ENCODE data around the gene JAM2. TPM values are rescaled to one million over a fixed set of nuclear protein-coding genes. Genes with fewer than 3 reads are reported as not detected.

The JAM2 gene
- total RNA-seq, 3 donors from 2014 or later (not counting 1 experiment from before 2014, with no cell fraction given), result 0.09 TPM; not detected in 2

- Mint-ChIP-seq H3K9me3 (no peaks in the 10 kb centered on the region), H3K27ac (no peak overlapping the region), H3K4me1 (no peaks in the 10 kb centered on the region), H3K27me3 (ENCODE audit: low read depth in 2 of 2) (peaks cover 0 to 6% of the 10 kb centered on the region in 2 donors), H3K36me3 (no peaks in the 10 kb centered on the region), H3K4me3 (no peak overlapping the region)
- Histone ChIP-seq H3K27ac (ENCODE audit: low read length) (no peak overlapping the region), H3K9me3 (ENCODE audit: control insufficient read depth, insufficient read depth, low read length) (no peaks in the 10 kb centered on the region), H3K27me3 (ENCODE audit: control insufficient read depth, insufficient read depth, low read length) (no peaks in the 10 kb centered on the region), H3K36me3 (ENCODE audit: control insufficient read depth, insufficient read depth, low read length) (no peaks in the 10 kb centered on the region), H3K4me3 (ENCODE audit: low read length) (no peak overlapping the region), H3K4me1 (ENCODE audit: control insufficient read depth, insufficient read depth, low read length) (no peaks in the 10 kb centered on the region)
- no peak for DNase-seq
- no peak for TF ChIP-seq CTCF (IDR thresholded peaks at IDR 0.05)
- intact Hi-C loops (cut with micrococcal nuclease), result no loop called here
- WGBS (ENCODE audit: insufficient coverage), result 61% methylated on average over 6 of the region's 7 CpGs
- ATAC-seq, result no peak
These were observed 10.1 kb downstream of the JAM2 start for GRCh38 chr21:25649146-25649545.

DNA sequence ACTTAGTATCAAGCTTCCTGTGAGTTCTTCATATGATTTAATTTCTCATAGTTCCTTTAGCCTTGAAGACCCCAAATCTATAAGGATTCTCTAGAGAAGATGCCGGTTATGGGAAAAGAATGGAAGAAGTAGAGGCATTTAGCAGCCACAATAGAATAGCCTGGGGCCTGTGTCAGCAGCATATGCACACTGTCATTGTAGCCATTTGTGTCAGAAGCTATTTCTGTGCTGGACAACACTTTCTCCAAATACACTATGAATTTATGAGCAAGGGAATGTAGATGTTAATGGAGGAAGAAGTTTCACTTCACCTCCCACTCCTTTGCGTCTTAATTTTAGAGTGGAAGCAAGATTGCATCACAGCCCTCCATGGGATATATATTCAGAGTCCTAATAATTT is 17.4 kb downstream of the JAM2 start:
- intact Hi-C loops (cut with micrococcal nuclease), result no loop called here
- no peaks in the 10 kb centered on the region for H3K9me3 ChIP-seq (ENCODE audit: control insufficient read depth, insufficient read depth, low read length)
- peaks cover 0 to 2% of the 10 kb centered on the region in 2 donors for H3K9me3 Mint-ChIP-seq
- no peaks in the 10 kb centered on the region for H3K4me1 Mint-ChIP-seq
- no peak for DNase-seq
- TF ChIP-seq CTCF (IDR thresholded peaks at IDR 0.05), result no peak
- H3K27ac ChIP-seq (ENCODE audit: low read length), result no peak overlapping the region
- H3K4me3 Mint-ChIP-seq, result no peak overlapping the region
- no peaks in the 10 kb centered on the region for H3K36me3 ChIP-seq (ENCODE audit: control insufficient read depth, insufficient read depth, low read length)
- H3K4me1 ChIP-seq (ENCODE audit: control insufficient read depth, insufficient read depth, low read length), result no peaks in the 10 kb centered on the region
- H3K36me3 Mint-ChIP-seq, result no peaks in the 10 kb centered on the region
- no peak for ATAC-seq
- 100% methylated on average over 1 of the region's 2 CpGs for WGBS (ENCODE audit: insufficient coverage)
- H3K27me3 Mint-ChIP-seq (ENCODE audit: low read depth in 2 of 2), result peaks cover 6 to 8% of the 10 kb centered on the region in 2 donors
- no peak overlapping the region for H3K27ac Mint-ChIP-seq
- no peaks in the 10 kb centered on the region for H3K27me3 ChIP-seq (ENCODE audit: control insufficient read depth, insufficient read depth, low read length)
- no peak overlapping the region for H3K4me3 ChIP-seq (ENCODE audit: low read length)

DNA sequence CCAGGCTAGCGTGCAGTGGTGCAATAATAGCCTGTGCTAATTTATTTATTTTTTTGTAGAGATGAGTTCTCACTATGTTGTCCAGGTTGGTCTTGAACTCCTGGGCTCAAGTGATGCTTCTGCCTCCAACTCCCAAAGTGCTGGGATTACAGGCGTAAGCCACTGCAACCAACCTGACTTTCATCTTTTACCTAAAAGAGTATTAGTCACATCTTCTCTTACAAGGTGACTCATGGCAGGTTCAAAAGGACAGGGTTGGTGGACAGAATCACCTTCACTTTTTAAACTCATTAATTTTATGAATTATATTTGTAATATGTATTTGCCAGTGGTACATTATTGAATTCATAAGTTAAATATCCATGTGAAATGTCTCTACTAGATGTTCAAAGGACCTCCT is 18.1 kb downstream of the JAM2 start:
- no peaks in the 10 kb centered on the region for H3K36me3 ChIP-seq (ENCODE audit: control insufficient read depth, insufficient read depth, low read length)
- intact Hi-C loops (cut with micrococcal nuclease), result no loop called here
- no peaks in the 10 kb centered on the region for H3K4me1 ChIP-seq (ENCODE audit: control insufficient read depth, insufficient read depth, low read length)
- Mint-ChIP-seq H3K9me3 (peaks cover 0 to 2% of the 10 kb centered on the region in 2 donors), H3K27me3 (ENCODE audit: low read depth in 2 of 2) (peaks cover 6 to 8% of the 10 kb centered on the region in 2 donors), H3K36me3 (no peaks in the 10 kb centered on the region), H3K4me1 (no peaks in the 10 kb centered on the region), H3K4me3 (no peak overlapping the region), H3K27ac (no peak overlapping the region)
- H3K27ac ChIP-seq (ENCODE audit: low read length), result no peak overlapping the region
- DNase-seq (no peak), ATAC-seq (no peak)
- H3K4me3 ChIP-seq (ENCODE audit: low read length), result no peak overlapping the region
- no peaks in the 10 kb centered on the region for H3K9me3 ChIP-seq (ENCODE audit: control insufficient read depth, insufficient read depth, low read length)
- TF ChIP-seq CTCF (IDR thresholded peaks at IDR 0.05), result no peak
- no peaks in the 10 kb centered on the region for H3K27me3 ChIP-seq (ENCODE audit: control insufficient read depth, insufficient read depth, low read length)
- WGBS (ENCODE audit: insufficient coverage), result 94% methylated on average over 1 of the region's 2 CpGs

GRCh38 chr21:25658427-25659035 is 19.5 kb downstream of the JAM2 start:
- H3K4me3 ChIP-seq (ENCODE audit: low read length), result no peak overlapping the region
- H3K9me3 ChIP-seq (ENCODE audit: control insufficient read depth, insufficient read depth, low read length), result no peaks in the 10 kb centered on the region
- Mint-ChIP-seq H3K9me3 (peaks cover 0 to 2% of the 10 kb centered on the region in 2 donors), H3K27ac (no peak overlapping the region), H3K36me3 (no peaks in the 10 kb centered on the region), H3K27me3 (ENCODE audit: low read depth in 2 of 2) (peaks cover 5 to 6% of the 10 kb centered on the region in 2 donors), H3K4me3 (no peak overlapping the region), H3K4me1 (no peaks in the 10 kb centered on the region)
- no peaks in the 10 kb centered on the region for H3K36me3 ChIP-seq (ENCODE audit: control insufficient read depth, insufficient read depth, low read length)
- WGBS (ENCODE audit: insufficient coverage), result 77% methylated on average over 1 of the region's 1 CpG
- no peak for TF ChIP-seq CTCF (IDR thresholded peaks at IDR 0.05)
- ATAC-seq (no peak), DNase-seq (no peak)
- no peak overlapping the region for H3K27ac ChIP-seq (ENCODE audit: low read length)
- no peaks in the 10 kb centered on the region for H3K27me3 ChIP-seq (ENCODE audit: control insufficient read depth, insufficient read depth, low read length)
- intact Hi-C loops (cut with micrococcal nuclease), result no loop called here
- no peaks in the 10 kb centered on the region for H3K4me1 ChIP-seq (ENCODE audit: control insufficient read depth, insufficient read depth, low read length)

Data from natural killer cell (primary cell).